Measurements from ENCODE around the gene GALNT7. TPM values are rescaled to one million over a fixed set of nuclear protein-coding genes. Genes with fewer than 3 reads are reported as not detected.

The GALNT7 gene
- total and polyA plus RNA-seq, 10 of the 15 experiments (the other 5 are each of a cell fraction or from before 2014, with no cell fraction given): 14.2 to 33.2 (median 28.9) TPM

DNA sequence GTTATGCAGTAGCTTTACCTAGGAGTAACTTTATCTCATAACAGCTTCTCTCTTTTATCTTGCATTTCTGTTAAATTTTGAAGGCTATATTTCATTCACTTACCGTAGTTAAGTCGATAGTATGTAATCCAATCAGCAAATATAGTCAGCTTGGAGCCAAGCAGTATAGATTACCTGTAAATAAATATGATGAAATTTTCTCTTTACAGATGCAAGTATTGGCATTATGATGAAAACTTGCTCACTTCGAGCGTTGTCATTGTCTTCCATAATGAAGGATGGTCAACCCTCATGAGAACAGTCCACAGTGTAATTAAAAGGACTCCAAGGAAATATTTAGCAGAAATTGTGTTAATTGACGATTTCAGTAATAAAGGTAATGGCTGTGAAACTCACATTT is 123.3 kb downstream of the GALNT7 start:
- ChIA-PET RAD21 (ENCODE audit: unreplicated experiment) (interaction anchor here (0.9 to 3.2 kb wide), 5 partner anchors 10 to 126 kb away, joined by 3 to 18 read pairs (median 3); no protein-coding TSS in a partner anchor), POLR2A (interaction anchor here (0.9 to 1.0 kb wide), 2 partner anchors 10 to 123 kb away, joined by 3 to 6 read pairs; partner anchors contain the start of gene GALNT7), SMC1A (ENCODE audit: uncharacterized antibody, unreplicated experiment) (interaction anchor here (0.6 to 3.2 kb wide), 12 partner anchors 9 to 278 kb away, joined by 3 to 21 read pairs (median 5); no protein-coding TSS in a partner anchor), CTCF (interaction anchor here (0.7 to 9.3 kb wide), 12 partner anchors 8 to 278 kb away, joined by 3 to 146 read pairs (median 5); no protein-coding TSS in a partner anchor)
- H3K4me3 ChIP-seq: no peak overlapping the region
- no TSS peak for BruUV-seq (replicated peaks)
- no peaks in the 10 kb centered on the region for H3K36me3 ChIP-seq (ENCODE audit: control insufficient read depth in 2 of 2, insufficient read depth in 2 of 2, low read length in 1 of 2)
- DNase-seq (ENCODE audit: low read depth, low spot score) (no peak), ATAC-seq (no peak), FAIRE-seq (no peak)
- H3K79me2 ChIP-seq (ENCODE audit: control insufficient read depth, insufficient read depth, low read length): no peaks in the 10 kb centered on the region; the same call in 1 of the 2 replicates
- peaks cover 4% of the 10 kb centered on the region; the same call in 2 of the 3 replicates for H3K9me3 ChIP-seq (replicated peaks; ENCODE audit: control insufficient read depth, insufficient read depth, low read length)
- no peak overlapping the region for H3K4me2 ChIP-seq (ENCODE audit: control insufficient read depth, insufficient read depth)
- H3K9ac ChIP-seq (ENCODE audit: control insufficient read depth, insufficient read depth, low read length): no peak overlapping the region
- TF ChIP-seq ZBTB11 (CRISPR knock-in tag; IDR thresholded peaks at IDR 0.05): no peak
- no peak for TF ChIP-seq TCF3 (IDR thresholded peaks at IDR 0.05; ENCODE audit: borderline replicate concordance, insufficient read depth, low read depth, low read length)
- TF ChIP-seq, protein P1, sequence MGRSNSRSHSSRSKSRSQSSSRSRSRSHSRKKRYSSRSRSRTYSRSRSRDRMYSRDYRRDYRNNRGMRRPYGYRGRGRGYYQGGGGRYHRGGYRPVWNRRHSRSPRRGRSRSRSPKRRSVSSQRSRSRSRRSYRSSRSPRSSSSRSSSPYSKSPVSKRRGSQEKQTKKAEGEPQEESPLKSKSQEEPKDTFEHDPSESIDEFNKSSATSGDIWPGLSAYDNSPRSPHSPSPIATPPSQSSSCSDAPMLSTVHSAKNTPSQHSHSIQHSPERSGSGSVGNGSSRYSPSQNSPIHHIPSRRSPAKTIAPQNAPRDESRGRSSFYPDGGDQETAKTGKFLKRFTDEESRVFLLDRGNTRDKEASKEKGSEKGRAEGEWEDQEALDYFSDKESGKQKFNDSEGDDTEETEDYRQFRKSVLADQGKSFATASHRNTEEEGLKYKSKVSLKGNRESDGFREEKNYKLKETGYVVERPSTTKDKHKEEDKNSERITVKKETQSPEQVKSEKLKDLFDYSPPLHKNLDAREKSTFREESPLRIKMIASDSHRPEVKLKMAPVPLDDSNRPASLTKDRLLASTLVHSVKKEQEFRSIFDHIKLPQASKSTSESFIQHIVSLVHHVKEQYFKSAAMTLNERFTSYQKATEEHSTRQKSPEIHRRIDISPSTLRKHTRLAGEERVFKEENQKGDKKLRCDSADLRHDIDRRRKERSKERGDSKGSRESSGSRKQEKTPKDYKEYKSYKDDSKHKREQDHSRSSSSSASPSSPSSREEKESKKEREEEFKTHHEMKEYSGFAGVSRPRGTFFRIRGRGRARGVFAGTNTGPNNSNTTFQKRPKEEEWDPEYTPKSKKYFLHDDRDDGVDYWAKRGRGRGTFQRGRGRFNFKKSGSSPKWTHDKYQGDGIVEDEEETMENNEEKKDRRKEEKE (IDR thresholded peaks at IDR 0.05): no peak
- no peak for TF ChIP-seq CEBPB (IDR thresholded peaks at IDR 0.05; ENCODE audit: borderline replicate concordance in 1 of 2, low read depth in 2 of 2, low read length in 2 of 2)
- TF ChIP-seq, protein P2, sequence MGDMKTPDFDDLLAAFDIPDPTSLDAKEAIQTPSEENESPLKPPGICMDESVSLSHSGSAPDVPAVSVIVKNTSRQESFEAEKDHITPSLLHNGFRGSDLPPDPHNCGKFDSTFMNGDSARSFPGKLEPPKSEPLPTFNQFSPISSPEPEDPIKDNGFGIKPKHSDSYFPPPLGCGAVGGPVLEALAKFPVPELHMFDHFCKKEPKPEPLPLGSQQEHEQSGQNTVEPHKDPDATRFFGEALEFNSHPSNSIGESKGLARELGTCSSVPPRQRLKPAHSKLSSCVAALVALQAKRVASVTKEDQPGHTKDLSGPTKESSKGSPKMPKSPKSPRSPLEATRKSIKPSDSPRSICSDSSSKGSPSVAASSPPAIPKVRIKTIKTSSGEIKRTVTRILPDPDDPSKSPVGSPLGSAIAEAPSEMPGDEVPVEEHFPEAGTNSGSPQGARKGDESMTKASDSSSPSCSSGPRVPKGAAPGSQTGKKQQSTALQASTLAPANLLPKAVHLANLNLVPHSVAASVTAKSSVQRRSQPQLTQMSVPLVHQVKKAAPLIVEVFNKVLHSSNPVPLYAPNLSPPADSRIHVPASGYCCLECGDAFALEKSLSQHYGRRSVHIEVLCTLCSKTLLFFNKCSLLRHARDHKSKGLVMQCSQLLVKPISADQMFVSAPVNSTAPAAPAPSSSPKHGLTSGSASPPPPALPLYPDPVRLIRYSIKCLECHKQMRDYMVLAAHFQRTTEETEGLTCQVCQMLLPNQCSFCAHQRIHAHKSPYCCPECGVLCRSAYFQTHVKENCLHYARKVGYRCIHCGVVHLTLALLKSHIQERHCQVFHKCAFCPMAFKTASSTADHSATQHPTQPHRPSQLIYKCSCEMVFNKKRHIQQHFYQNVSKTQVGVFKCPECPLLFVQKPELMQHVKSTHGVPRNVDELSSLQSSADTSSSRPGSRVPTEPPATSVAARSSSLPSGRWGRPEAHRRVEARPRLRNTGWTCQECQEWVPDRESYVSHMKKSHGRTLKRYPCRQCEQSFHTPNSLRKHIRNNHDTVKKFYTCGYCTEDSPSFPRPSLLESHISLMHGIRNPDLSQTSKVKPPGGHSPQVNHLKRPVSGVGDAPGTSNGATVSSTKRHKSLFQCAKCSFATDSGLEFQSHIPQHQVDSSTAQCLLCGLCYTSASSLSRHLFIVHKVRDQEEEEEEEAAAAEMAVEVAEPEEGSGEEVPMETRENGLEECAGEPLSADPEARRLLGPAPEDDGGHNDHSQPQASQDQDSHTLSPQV (IDR thresholded peaks at IDR 0.05): no peak
- no peak for TF ChIP-seq ZNF217 (IDR thresholded peaks at IDR 0.05)
- TF ChIP-seq ZSCAN29 (IDR thresholded peaks at IDR 0.05): no peak
- TF ChIP-seq ATF7 (IDR thresholded peaks at IDR 0.05; ENCODE audit: low read depth): no peak
- no peak for TF ChIP-seq TBL1XR1 (IDR thresholded peaks at IDR 0.05; ENCODE audit: low read depth, low read length)
- intact Hi-C loops (cut with micrococcal nuclease; ENCODE audit: unreplicated experiment): no loop called here
- H3K27ac ChIP-seq (ENCODE audit: control insufficient read depth, insufficient read depth): no peak overlapping the region
- H3K27me3 ChIP-seq (replicated peaks in 1 of 2; ENCODE audit: control insufficient read depth in 2 of 2, insufficient read depth in 2 of 2, low read length in 1 of 2): no peaks in the 10 kb centered on the region
- in situ Hi-C loops (cut with MboI): no loop called here
- no peak overlapping the region for H2AFZ ChIP-seq (ENCODE audit: control insufficient read depth, low read depth, low read length)
- peaks cover 5% of the 10 kb centered on the region; the same call in 1 of the 2 replicates for H3K4me1 ChIP-seq (ENCODE audit: control insufficient read depth, insufficient read depth, low read length)
- 97% methylated on average over 5 of the region's 5 CpGs for WGBS (ENCODE audit: insufficient coverage, insufficient replicate concordance, low lambda C conversion rate, missing lambda C conversion rate)
- H4K20me1 ChIP-seq (ENCODE audit: control insufficient read depth, insufficient read depth): no peaks in the 10 kb centered on the region

All from GM12878 (cell line).